ENCODE measurements around the gene SPDL1. TPM values are rescaled to one million over a fixed set of nuclear protein-coding genes. Genes with fewer than 3 reads are reported as not detected.

Gene SPDL1, protein sequence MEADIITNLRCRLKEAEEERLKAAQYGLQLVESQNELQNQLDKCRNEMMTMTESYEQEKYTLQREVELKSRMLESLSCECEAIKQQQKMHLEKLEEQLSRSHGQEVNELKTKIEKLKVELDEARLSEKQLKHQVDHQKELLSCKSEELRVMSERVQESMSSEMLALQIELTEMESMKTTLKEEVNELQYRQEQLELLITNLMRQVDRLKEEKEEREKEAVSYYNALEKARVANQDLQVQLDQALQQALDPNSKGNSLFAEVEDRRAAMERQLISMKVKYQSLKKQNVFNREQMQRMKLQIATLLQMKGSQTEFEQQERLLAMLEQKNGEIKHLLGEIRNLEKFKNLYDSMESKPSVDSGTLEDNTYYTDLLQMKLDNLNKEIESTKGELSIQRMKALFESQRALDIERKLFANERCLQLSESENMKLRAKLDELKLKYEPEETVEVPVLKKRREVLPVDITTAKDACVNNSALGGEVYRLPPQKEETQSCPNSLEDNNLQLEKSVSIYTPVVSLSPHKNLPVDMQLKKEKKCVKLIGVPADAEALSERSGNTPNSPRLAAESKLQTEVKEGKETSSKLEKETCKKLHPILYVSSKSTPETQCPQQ
- 10 to 100 TPM; 15.1 to 24.3 (median 17.0) TPM for polyA plus RNA-seq (ENCODE audit: insufficient read length in 10 of 10)
- long read RNA-seq, donor 1, partial matches to known transcripts, result 0 of 3 reads
- long read RNA-seq, donor 1, other reads (novel, unspliced or antisense), result 0 of 3 reads
- long read RNA-seq, donor 2, partial matches to known transcripts, result 0 of 2 reads
- long read RNA-seq, donor 2, other reads (novel, unspliced or antisense), result 0 of 2 reads
- long read RNA-seq, donor 3, result 0 reads
- long read RNA-seq, donor 4, partial matches to known transcripts, result 0 of 1 reads
- long read RNA-seq, donor 4, other reads (novel, unspliced or antisense), result 0 of 1 reads
- long read RNA-seq, donor 5, partial matches to known transcripts, result 0 of 2 reads
- long read RNA-seq, donor 5, other reads (novel, unspliced or antisense), result 0 of 2 reads
- long read RNA-seq, donor 6, partial matches to known transcripts, result 0 of 4 reads
- long read RNA-seq, donor 6, other reads (novel, unspliced or antisense), result 0 of 4 reads
- long read RNA-seq, donor 7, result 0 reads
- long read RNA-seq, donor 8, partial matches to known transcripts, result 0 of 2 reads
- long read RNA-seq, donor 8, other reads (novel, unspliced or antisense), result 0 of 2 reads
- long read RNA-seq, donor 9, result 0 reads

DNA sequence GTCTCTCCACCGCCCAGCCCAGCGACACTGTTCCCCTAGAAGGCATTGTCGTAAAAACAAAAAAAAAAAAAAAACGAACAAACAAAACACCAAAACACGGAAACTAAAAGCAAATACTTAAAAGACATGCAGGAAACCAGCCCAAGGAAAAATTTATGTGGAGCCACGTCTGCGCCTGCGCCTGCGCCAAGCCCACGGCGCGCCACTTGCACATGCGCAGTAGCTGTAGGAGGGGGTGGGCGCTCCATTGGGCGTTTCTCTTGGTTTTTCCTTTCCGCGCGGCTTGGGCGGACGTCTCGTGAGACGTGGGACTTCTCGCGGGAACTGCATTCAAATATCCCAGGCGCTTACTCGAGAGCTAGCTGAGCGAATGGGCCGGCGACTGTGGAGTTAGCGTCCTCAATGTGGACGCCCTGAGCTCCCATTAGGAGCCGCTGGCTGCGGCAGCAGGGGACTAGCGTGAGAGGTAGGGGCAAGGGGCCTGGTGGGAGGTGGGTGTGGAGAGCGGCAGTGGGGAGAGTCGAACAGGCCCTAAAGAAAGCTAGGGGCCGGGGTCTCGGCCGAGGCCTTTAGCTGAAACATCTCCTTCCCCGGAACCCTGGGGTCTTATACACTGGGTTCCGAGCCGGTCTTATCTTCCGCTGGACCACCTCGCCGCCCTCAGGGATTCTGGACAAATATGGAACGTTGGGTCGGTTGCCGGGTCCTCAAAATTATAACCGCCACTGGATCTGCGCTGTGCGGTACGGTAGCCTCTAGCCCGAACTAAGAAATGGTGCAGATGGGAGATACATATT, at the start of gene SPDL1:
Gene SPDL1, plus strand, starts transcription at position 350 of the 797 bp plus-strand sequence. CDS start 4,644 bp downstream, outside the sequence.
- peak; percentile 97 to 99 (median 98) for DNase-seq

DNA sequence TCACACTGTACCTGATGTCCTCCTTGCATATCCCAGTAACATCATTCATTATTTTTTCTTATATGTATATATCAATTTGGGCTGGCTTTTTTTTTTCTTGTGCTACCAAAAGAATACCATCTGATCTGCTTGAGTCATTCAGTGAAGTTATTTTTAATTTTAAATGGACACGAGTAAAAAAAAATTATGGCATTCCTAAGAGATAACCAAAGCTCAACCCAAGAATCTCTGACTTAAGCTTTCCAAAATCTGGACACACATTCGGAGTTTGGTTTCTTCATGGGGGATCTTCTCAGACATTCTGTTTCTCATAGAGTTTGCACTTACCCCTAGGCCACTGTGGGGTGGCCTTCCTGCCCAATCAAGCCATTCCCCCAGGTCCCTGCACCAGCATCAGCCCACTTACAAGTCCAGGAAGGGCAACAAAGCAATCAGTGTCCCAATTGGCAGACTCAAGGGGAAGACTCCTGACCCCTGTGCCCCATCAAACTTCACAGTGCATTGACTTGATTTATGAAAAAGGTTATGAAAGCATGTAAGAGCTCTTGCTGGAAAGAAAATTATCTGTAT, 49.2 kb upstream of the SPDL1 start:
- DNase-seq, result no peak

DNA sequence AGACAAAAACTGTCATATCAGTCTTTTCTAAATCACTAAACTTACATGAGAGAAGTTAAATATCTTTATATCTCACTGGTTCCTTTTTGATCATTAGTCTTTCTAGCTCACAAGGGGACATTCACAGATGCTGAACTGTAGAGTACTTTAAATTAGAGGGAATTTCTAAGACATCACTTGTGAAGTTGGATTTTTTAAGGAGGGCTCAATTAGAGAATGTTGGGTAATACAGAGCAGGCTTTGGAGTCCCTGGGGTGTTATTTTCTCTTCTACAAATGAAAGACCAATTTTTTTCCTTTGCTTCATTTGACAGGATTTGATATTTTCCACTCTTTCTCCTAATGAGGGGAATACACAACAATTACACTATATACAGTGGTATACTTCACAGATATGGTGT, 48.6 kb upstream of the SPDL1 start:
- DNase-seq, result no peak

DNA sequence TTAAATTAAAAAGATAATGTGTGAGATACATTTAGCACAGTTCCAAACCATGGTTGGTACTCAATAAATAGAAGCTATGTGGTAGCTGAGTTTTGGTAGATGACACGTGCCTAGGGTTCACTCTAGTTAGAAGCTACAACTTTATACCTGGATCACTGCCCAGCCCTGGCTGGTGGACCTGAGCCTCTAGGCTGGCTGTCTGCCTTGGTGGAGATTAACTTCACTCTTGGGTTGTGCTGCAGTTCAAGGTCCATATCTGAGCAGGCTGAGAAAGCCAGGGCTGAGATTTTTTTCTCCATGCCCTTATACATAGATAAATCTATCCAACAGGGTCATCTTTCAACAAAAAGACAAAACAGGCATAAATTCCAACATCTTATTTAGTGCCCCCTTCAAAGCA, 44.6 kb upstream of the SPDL1 start:
- DNase-seq, result no peak

DNA sequence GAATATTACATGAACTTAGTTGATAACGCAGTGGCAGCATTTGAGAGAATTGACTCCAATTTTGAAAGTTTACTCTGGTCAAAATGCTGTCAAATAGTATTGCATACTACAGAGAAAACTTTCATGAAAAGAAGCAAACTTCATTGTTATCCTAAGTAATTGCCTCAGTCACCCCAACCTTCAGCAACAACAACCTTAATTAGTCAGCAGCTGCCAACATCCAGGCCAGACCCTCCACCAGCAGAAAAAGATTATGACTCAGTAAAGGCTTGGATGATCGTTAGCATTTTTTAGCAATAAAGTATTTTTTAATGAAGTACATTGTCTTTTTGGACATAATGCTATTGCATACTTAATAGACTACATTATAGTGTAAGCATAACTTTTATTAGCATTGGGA, 40.8 kb upstream of the SPDL1 start:
- DNase-seq, result no peak

DNA sequence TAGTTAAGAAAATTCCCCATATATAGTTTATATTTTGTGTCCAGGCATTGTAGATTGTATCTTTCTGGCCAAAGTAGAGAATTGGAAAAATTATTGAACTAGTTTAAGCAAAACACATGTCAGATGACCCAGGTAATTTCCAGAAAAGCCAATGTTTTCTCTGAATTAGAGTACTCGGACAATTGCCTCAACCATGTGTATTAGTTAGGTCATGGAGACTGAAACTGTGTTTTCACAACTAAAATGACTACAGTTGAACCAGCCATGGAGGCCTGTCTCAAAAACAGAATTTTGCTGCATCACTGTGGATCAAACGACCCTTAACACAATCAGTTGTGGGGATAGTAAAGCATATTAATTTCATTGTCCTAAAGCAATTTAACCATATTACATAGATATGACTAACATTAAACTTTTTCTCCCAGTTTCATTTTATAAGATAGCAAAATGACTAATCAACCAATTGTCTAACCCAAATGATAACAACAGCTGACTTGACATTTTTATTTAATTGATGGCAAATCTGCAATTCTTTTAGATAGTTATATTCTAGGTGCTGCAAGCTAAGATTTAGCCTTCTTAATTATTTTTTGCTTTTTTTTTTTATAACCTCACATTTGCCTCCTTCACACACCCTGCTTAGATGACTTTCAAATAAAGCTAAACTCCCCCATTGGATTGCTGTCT, 39.2 kb upstream of the SPDL1 start:
- DNase-seq, result no peak

DNA sequence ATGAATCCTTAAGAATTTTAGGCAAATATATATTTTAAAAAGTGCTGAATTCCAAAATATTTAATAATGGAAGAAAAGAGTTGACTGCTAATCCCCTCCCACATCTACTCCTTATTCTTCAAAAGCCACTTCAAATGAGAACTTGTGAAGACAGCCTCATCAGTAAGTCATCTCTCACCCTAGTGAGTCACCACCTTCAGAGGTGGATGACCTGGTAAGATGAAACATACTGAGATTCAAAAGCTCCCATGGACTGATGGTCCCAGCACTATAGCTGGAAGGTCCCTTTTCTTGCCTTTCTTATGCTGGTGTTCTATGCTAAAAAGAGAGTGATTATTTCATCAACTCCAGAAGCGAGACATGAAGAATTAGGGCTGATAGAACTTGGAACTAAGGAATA, 37.8 kb upstream of the SPDL1 start:
- no peak for DNase-seq

DNA sequence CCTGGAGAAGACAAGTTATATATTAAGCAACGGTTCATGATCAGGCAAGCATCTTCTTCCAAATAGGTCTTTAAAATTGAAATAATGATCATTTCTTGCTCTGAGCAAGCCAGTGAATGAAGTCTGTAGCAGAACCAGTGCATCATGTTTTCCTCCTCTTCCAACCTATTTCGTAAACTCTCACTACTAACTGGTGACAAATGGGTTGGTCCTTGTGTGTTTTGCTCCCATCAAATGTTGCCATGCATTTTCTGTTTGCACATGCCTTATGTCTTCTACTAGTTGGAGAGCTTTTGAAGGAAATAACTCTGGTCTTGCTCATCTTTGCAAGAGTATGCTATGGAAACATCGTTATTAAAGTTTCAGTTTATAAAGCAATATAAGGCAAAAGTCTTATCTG, 37.2 kb upstream of the SPDL1 start:
- DNase-seq, result no peak

DNA sequence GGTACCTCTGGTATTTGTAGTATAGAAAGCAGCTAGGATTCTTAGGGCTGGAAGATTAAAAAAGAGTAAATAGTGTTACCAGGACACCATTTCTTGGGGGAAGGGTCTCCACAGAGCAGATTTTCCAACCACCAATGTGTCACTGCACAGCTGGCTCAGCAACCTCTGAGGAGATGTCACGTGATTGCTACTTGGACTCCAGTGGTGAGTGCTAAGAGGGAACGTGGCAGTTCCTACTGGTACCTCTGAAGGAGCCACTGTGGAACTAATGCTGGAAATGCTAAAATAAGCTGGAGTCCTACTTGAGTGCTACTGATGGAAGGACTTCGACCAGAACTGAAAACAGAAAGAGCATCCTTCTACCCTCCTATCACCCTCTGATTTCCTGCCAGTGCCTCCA, 36.1 kb upstream of the SPDL1 start:
- peak in 1 of 3 donors; percentile 16 for DNase-seq

DNA sequence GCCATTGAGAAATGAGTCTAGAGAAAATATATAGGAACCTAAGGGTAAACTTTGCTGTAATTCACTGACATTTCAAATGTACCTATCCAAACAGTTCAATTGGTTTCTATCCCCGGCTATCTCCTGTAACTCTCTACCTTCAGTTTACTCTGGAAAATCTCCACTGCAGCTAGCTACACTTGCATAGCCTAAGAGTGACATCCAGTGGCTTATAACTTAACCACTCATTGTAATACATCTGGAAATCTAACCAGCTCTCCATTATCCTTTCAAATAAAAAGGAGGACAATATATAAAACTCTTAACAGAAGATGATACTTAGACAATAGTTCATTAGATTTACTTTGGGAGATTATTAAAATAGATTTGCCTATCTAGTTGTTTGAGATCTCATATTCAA, 35.3 kb upstream of the SPDL1 start:
- peak in 2 of 3 donors; percentile 28 to 61 for DNase-seq

DNA sequence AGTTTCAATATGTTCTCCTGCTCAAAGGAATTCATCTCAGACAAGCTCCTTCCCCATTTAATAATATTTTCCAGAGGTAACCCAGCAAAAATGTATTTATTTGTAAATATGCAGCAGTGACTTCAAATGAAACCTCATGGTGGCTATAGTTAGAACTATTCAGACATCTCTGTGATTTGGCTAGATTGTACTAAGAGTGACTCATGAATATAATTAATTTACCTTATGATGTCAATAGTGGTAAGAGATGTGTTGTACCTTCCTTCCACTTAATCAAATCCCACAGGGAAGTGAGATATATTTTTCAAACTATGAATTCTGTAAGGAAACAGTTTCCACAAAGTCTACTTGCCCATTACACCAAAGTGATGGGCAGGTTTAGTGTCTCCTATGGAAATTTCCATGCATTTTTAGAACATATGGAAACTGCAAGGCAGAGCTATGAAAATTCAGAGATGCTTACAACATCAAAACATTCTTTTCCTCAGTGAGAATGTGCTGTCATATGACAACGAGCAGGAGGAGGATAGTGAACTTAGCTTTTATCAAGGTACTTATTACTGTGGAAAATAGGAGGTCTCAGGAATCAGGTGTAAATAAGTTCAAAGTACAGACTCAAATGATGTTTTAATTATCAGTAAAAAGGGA, 34.0 kb upstream of the SPDL1 start:
- no peak for DNase-seq

DNA sequence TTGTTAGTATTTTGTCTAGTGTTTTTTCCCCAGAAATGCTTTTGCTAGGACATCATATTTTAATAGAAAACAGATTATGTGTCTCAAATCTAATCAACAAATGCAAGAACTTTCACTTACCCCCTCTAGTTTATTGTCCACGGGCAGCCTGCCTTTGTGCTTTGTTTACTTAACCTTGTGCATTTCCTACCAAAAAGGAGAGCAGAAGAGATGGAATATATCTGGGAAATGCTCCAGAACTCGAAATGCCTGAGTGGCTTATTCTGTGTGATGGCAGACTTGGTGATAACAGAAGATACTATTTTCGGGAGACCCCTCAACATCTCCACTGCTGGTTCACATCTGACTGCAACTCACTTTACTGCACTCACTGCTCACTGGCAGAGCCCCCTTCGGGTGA, 33.3 kb upstream of the SPDL1 start:
- no peak for DNase-seq

DNA sequence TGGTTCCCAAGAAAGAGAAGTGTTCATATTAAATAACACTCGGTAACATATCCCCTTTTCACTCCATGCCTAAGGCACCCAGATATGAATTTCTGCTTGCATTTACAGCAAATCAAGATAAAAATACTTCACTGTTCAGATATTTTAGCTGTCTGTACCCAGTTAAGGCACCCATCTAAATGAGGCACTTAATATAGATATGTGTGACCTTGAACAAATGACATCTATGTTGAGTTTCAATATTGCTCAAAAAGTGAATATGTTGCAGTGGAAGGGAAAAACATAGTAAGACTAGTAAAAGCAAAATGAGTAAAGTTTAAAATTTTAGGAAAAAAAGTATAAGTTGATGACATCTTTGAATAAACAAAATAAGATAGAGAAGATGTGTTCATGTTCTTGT, 32.4 kb upstream of the SPDL1 start:
- DNase-seq, result no peak

DNA sequence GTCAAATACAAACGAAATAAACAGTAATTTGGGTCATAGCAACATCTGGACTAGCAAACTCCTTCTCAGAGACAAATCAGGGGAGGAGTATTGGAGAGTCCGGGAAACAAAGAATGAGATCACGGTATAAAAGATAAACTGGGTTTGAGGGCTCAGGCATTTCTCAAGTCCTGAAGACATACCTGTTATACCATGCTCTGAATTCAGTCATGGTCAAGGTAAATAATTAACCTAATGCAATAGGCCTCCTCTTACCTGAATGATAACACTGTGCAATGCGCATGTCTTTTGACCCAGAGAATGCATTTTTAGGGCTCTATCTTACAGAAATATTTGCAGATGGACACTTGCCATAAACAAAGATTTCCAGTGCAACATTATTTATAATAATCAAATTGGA, 31.9 kb upstream of the SPDL1 start:
- no peak for DNase-seq

DNA sequence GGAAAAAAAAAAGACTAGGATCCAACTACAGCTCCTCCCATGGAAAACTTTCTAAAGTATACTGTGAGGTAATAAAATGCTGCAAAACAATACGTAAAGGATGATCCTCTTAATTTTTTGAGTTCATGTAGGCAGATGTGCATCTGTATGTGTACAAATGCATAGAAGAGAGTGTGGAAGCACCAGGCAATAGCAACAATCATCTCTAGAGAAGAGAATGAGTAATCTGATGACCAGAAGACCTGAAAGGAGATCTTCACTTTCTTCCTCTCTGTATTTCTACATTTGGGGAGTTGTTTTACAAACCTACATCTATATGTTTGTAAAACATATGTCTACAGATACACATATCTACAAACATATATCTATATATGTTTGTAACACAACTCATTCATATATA, 29.3 kb upstream of the SPDL1 start:
- DNase-seq, result no peak

DNA sequence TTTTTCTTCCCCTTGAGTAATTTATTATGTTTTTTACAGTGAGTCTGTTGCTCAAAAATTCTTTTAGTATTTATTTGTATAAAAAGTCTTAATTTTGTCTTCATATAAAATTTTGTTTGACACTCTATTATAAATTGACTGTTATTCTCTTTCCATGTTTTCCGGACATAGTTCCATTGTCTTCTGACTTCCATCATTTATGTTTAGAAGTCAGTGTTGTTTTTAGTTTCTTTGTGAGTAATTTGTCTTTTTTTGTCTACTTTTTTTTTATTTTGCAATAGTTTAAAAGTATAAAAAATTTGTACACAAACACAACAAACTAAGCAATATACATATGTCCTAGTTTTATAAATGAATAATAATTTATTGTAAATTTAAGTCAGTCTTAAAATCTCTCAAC, 25.7 kb upstream of the SPDL1 start:
- no peak for DNase-seq

DNA sequence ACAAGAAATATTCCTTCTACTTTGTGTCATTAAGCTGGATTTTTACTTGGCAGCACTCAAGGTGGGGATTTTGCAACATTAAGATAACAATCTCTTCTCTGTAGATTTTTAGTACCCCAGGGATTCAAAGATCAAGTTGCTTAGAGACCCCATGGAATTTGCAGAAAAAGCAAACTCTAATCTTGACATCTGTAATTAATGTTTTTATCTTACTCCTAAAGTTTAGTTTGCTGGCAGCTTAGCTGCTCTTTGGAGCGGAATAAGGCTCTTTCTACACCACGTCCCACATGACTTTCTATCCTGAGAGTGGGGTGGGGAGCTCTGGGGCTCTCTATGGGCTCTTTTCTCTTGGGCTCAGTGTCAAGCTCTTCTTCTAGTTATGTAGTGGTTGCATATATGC, 21.7 kb upstream of the SPDL1 start:
- no peak for DNase-seq

DNA sequence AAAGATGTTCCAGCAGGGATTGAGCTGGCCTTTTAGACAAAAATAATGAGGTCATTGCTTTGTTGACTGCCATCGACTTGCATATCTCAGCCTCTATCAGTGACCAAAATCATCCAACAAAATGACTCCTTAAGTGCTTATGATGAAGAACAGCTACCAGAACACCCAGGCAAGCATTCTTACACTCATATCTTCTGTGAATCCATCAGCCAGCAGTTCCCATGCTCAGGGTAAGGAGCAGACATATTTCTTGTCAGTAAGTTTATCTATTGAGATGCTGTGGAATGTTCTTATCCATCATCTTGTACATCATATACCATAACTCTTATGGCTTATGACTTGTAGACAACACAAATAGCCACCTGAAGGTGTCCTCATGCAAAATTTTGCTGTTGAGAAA, 20.2 kb upstream of the SPDL1 start:
- no peak for DNase-seq

DNA sequence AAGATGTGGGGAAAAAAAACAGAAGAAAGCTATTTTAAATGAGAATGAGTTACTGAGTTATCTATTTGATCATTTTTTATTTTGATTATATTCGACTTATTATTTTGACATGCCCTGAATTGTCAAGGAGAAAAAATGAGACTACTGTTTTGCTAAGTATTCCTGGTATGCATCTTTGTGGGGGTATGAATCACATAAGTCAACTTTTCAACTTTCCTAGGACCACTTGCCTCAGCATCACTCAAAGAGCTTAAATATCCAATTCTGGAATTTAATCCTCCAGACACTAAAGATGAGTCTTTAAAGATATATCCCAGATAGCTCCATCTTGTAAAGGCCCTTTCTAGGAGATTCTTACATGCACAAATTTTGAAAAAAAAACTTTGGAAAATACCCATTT, 17.4 kb upstream of the SPDL1 start:
- DNase-seq, result no peak

DNA sequence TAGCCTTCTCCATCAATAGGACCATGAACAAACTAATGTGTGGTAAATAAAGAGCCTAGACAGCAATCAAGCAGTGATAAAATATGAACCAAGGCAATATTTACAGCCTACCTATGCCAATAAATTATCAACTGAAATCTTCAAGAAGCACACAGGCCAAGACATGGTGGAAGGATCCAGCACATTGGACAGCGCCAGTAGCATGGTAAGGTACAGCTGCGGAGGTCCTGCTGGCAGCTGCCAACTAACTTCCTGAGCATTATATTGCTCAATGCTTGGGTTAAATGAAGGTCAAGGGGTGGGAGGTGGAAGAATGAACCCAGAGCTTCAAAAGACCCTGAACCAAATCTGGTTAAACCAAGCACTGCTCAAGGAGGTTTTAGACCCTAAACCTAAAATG, 16.5 kb upstream of the SPDL1 start:
- no peak for DNase-seq
